Dedifferentiated amniotic fluid mesenchymal stem cell (primary cell): ENCODE data around the gene KIAA1217.
"Not testable (repeated sequence)": the region's sequence is repeated elsewhere in the genome, so short reads cannot be mapped to it uniquely, and the experiment has no call there.

Experiments used
- DNase-seq: peaks from one replicate; pipeline ENCODE4 v3.0.0-alpha.2; 2016; ENCODE audit errors: extremely low spot score

KIAA1217 gene

GRCh38 chr10:24340883-24341282, 131.9 kb downstream of the KIAA1217 start:
- no peak for DNase-seq

- no peak for DNase-seq
Measured at GRCh38 chr10:24341371-24341770, 132.4 kb downstream of the KIAA1217 start.

GRCh38 chr10:24341897-24342296, 133.0 kb downstream of the KIAA1217 start:
- DNase-seq, result no peak

- DNase-seq, result no peak
Measured at GRCh38 chr10:24343686-24344085, 134.7 kb downstream of the KIAA1217 start.

- peak; percentile 65 for DNase-seq
Measured at GRCh38 chr10:24344279-24344678, 135.3 kb downstream of the KIAA1217 start.

- DNase-seq, result no peak
Measured at GRCh38 chr10:24344695-24345463, 135.9 kb downstream of the KIAA1217 start.

GRCh38 chr10:24346877-24347519, 138.1 kb downstream of the KIAA1217 start:
- DNase-seq, result no peak

GRCh38 chr10:24349379-24350001, 140.6 kb downstream of the KIAA1217 start:
- no peak for DNase-seq

GRCh38 chr10:24350070-24350921, 141.4 kb downstream of the KIAA1217 start:
- DNase-seq, result no peak

- not testable (repeated sequence) for DNase-seq
Measured at GRCh38 chr10:24350922-24351225, 141.9 kb downstream of the KIAA1217 start.

- DNase-seq, result no peak
Measured at GRCh38 chr10:24351961-24352360, 143.0 kb downstream of the KIAA1217 start.

- no peak for DNase-seq
Measured at GRCh38 chr10:24352399-24352798, 143.5 kb downstream of the KIAA1217 start.

GRCh38 chr10:24353319-24353718, 144.4 kb downstream of the KIAA1217 start:
- DNase-seq, result no peak

GRCh38 chr10:24355056-24355688, 146.2 kb downstream of the KIAA1217 start:
- no peak for DNase-seq

GRCh38 chr10:24357344-24358004, 148.5 kb downstream of the KIAA1217 start:
- DNase-seq, result no peak

- no peak for DNase-seq
Measured at GRCh38 chr10:24358022-24358421, 149.1 kb downstream of the KIAA1217 start.

- DNase-seq, result peak; percentile 68
Measured at GRCh38 chr10:24360282-24361127, 151.6 kb downstream of the KIAA1217 start.

GRCh38 chr10:24363070-24363469, 154.1 kb downstream of the KIAA1217 start:
- DNase-seq, result no peak

- no peak for DNase-seq
Measured at GRCh38 chr10:24367688-24368087, 158.8 kb downstream of the KIAA1217 start.

- no peak for DNase-seq
Measured at GRCh38 chr10:24370877-24371276, 161.9 kb downstream of the KIAA1217 start.
